Stimulated activated CD4-positive, alpha-beta T cell treated with anti-CD3 and anti-CD28 coated beads, Interleukin-1b, Interleukin-23, amount 100 ng/mL, for 1 hour (primary cell): ENCODE results near the gene NME9.

Experiments
- DNase-seq, 2 donors: peaks; one replicate each; pipeline ENCODE4 v3.0.0-alpha.2; 2020; ENCODE audit warnings: low read depth in 2 of 2

NME9 gene

GRCh38 chr3:138282836-138283235 is 46.8 kb downstream of the NME9 start:
- no peak for DNase-seq

GRCh38 chr3:138281561-138281960 is 48.1 kb downstream of the NME9 start:
- no peak for DNase-seq

GRCh38 chr3:138271189-138271794 is 58.4 kb downstream of the NME9 start:
- DNase-seq = no peak

- no peak for DNase-seq
These were observed 59.4 kb downstream of the NME9 start for GRCh38 chr3:138270245-138270644.

GRCh38 chr3:138267083-138267482 is 62.6 kb downstream of the NME9 start:
- DNase-seq = no peak

- no peak for DNase-seq
These were observed 63.9 kb downstream of the NME9 start for GRCh38 chr3:138265745-138266144.

- no peak for DNase-seq
These were observed 66.5 kb downstream of the NME9 start for GRCh38 chr3:138263104-138263503.

- DNase-seq = no peak
These were observed 69.0 kb downstream of the NME9 start for GRCh38 chr3:138260611-138261010.

GRCh38 chr3:138259126-138259525 is 70.5 kb downstream of the NME9 start:
- no peak for DNase-seq

GRCh38 chr3:138257986-138258385 is 71.7 kb downstream of the NME9 start:
- no peak for DNase-seq

- no peak for DNase-seq
These were observed 73.6 kb downstream of the NME9 start for GRCh38 chr3:138256022-138256421.

- no peak for DNase-seq
These were observed 75.4 kb downstream of the NME9 start for GRCh38 chr3:138254216-138254615.

- no peak for DNase-seq
These were observed 76.0 kb downstream of the NME9 start for GRCh38 chr3:138253609-138254008.
